GM12892 (cell line): ENCODE results near the gene APBB2.

Source experiments
- POLR2A ChIP-seq: IDR thresholded peaks from 2 replicates; pipeline ENCODE4 v1.6.1; 2011; ENCODE audit warnings: low read depth, low read length, control low read depth
- TAF1 ChIP-seq: IDR thresholded peaks from 2 replicates; pipeline ENCODE4 v1.6.1; 2011; ENCODE audit warnings: low read depth, mild to moderate bottlenecking, control low read depth, low read length, borderline replicate concordance

DNA sequence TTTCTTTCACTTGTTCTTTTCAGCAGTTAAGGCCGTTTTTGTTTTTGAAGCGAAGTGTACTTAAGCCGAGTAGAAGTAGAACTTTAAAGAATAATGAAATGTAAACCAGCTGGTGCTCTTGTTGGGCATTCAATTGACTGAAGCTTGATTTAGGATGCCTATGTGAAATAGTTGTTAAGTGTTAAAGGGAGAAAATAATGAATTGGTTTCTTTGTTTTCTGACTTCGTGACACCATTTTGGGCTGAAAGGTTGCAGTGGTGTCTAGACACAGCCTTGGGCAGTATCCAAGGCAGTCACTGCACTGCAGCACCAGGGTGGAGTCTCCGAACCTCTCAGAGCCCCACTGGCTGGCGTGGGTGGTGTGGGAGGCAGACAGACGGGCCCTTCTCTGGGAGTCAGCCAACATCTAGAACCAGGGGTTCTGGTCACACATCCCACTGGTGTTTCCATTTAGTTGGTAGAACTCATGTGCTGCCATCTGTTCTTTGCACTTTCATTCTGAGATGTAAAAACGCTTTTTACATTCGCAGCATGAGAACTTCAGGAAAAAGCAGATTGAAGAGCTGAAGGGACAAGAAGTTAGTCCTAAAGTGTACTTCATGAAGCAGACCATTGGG, 45.9 kb upstream of the APBB2 start:
- no peak for TF ChIP-seq POLR2A
- no peak for TF ChIP-seq TAF1
